ENCODE measurements around the gene SLC25A43. TPM values are rescaled to one million over a fixed set of nuclear protein-coding genes. Genes with fewer than 3 reads are reported as not detected.

The SLC25A43 gene
- total and polyA plus RNA-seq, 2 of the 4 experiments (the other 2 are of a cell fraction) = 12.3 to 12.5 TPM

DNA sequence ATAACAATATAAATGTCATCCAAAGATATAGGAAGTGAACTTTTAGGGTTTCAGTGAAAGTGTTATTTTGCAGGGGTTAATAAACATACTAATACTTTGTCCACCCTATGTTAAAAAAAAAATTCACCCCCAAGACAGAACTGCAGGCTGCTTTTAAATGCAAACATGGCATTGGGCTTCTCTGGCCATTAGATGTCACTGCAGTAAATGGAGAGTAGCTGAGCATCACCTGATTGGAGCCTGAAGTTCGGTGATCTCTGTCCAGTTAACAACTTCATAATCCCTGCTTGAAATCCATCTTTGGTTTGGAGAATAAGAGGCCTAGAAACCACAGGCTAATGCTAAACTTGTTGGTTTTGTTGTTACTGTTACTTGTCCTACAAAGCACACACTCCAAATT lies 18.7 kb downstream of the SLC25A43 start:
- no peak overlapping the region for H2BK120ac ChIP-seq (ENCODE audit: low read depth, low read length)
- intact Hi-C loops (cut with micrococcal nuclease) (no loop called here), dilution Hi-C loops (cut with HindIII; ENCODE audit: low sequenced_read_pairs, unreplicated experiment) (no loop called here), in situ Hi-C loops (cut with MboI; ENCODE audit: low sequenced_read_pairs) (no loop called here)
- H2AK5ac ChIP-seq (ENCODE audit: low read depth, low read length) = no peak overlapping the region
- H2AFZ ChIP-seq (replicated peaks; ENCODE audit: low read length, poor library complexity) = no peak overlapping the region
- no peaks in the 10 kb centered on the region for H3K27me3 ChIP-seq (ENCODE audit: control insufficient read depth, insufficient read depth, low read length)
- H3K27ac ChIP-seq (ENCODE audit: insufficient read depth, low read length) = no peak overlapping the region
- no CpG with 5 or more reads among the region's 1 CpG for WGBS, 2 experiments (ENCODE audit: extremely low coverage in 2 of 2, insufficient read length in 1 of 2)
- no peak overlapping the region for H3K4me2 ChIP-seq (ENCODE audit: low read depth, low read length)
- no peak overlapping the region for H2BK20ac ChIP-seq (ENCODE audit: low read depth, low read length)
- H3K4me3 ChIP-seq (ENCODE audit: insufficient read depth, low read depth, low read length) = no peak overlapping the region
- H4K8ac ChIP-seq (ENCODE audit: low read depth in 2 of 2, low read length in 2 of 2) = no peak overlapping the region
- no peak overlapping the region for H3K56ac ChIP-seq (ENCODE audit: extremely low read depth, insufficient read depth, low read length)
- H4K20me1 ChIP-seq (ENCODE audit: insufficient read depth, low read length) = no peaks in the 10 kb centered on the region
- H4K91ac ChIP-seq (ENCODE audit: insufficient read depth, low read depth, low read length) = no peak overlapping the region
- H4K5ac ChIP-seq (ENCODE audit: low read depth, low read length) = no peak overlapping the region
- H2BK5ac ChIP-seq (ENCODE audit: low read depth, low read length, poor library complexity, severe bottlenecking) = no peak overlapping the region
- H2BK15ac ChIP-seq (ENCODE audit: low read depth, low read length) = no peak overlapping the region
- ChIA-PET POLR2A (ENCODE audit: unreplicated experiment) (no interaction called here), CTCF (no interaction called here)
- TF ChIP-seq, protein P1, sequence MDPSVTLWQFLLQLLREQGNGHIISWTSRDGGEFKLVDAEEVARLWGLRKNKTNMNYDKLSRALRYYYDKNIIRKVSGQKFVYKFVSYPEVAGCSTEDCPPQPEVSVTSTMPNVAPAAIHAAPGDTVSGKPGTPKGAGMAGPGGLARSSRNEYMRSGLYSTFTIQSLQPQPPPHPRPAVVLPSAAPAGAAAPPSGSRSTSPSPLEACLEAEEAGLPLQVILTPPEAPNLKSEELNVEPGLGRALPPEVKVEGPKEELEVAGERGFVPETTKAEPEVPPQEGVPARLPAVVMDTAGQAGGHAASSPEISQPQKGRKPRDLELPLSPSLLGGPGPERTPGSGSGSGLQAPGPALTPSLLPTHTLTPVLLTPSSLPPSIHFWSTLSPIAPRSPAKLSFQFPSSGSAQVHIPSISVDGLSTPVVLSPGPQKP (IDR thresholded peaks at IDR 0.05; ENCODE audit: borderline replicate concordance, low read depth, low read length) = no peak
- TF ChIP-seq MAFK (IDR thresholded peaks at IDR 0.05; ENCODE audit: low read depth, low read length) (no peak), RFX5 (IDR thresholded peaks at IDR 0.05; ENCODE audit: low read depth, low read length) (no peak), SMC3 (IDR thresholded peaks at IDR 0.05; ENCODE audit: low read depth, low read length) (no peak), RAD21 (IDR thresholded peaks at IDR 0.05; ENCODE audit: low read length) (peak; percentile 29; the same call in 1 of the 2 replicates), FOS (IDR thresholded peaks at IDR 0.05; ENCODE audit: low read depth, low read length) (no peak), MXI1 (IDR thresholded peaks at IDR 0.05; ENCODE audit: borderline replicate concordance, low read depth, low read length) (no peak), RCOR1 (IDR thresholded peaks at IDR 0.05; ENCODE audit: insufficient replicate concordance, low read length) (no peak), BHLHE40 (IDR thresholded peaks at IDR 0.05; ENCODE audit: low read depth, low read length) (no peak), NFE2L2 (IDR thresholded peaks at IDR 0.05; ENCODE audit: low read depth, low read length) (no peak), CHD1 (IDR thresholded peaks at IDR 0.05; ENCODE audit: low read depth, low read length) (no peak), MAZ (IDR thresholded peaks at IDR 0.05; ENCODE audit: borderline replicate concordance, low read depth, low read length) (no peak), CEBPB (IDR thresholded peaks at IDR 0.05; ENCODE audit: low read depth, low read length) (no peak), POLR2A (IDR thresholded peaks at IDR 0.05; ENCODE audit: low read depth, low read length) (no peak)
- TF ChIP-seq, protein P2, sequence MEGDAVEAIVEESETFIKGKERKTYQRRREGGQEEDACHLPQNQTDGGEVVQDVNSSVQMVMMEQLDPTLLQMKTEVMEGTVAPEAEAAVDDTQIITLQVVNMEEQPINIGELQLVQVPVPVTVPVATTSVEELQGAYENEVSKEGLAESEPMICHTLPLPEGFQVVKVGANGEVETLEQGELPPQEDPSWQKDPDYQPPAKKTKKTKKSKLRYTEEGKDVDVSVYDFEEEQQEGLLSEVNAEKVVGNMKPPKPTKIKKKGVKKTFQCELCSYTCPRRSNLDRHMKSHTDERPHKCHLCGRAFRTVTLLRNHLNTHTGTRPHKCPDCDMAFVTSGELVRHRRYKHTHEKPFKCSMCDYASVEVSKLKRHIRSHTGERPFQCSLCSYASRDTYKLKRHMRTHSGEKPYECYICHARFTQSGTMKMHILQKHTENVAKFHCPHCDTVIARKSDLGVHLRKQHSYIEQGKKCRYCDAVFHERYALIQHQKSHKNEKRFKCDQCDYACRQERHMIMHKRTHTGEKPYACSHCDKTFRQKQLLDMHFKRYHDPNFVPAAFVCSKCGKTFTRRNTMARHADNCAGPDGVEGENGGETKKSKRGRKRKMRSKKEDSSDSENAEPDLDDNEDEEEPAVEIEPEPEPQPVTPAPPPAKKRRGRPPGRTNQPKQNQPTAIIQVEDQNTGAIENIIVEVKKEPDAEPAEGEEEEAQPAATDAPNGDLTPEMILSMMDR (conservative IDR thresholded peaks at IDR 0.05; ENCODE audit: low read depth, low read length) = peak; percentile 31
- TF ChIP-seq, protein P3, sequence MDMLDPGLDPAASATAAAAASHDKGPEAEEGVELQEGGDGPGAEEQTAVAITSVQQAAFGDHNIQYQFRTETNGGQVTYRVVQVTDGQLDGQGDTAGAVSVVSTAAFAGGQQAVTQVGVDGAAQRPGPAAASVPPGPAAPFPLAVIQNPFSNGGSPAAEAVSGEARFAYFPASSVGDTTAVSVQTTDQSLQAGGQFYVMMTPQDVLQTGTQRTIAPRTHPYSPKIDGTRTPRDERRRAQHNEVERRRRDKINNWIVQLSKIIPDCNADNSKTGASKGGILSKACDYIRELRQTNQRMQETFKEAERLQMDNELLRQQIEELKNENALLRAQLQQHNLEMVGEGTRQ (IDR thresholded peaks at IDR 0.05; ENCODE audit: low read depth, low read length) = no peak
- 0 out of 2 replicates have a peak, but pooled peaks cover 3% of the 10 kb centered on the region for H3K4me1 ChIP-seq (ENCODE audit: control insufficient read depth, insufficient read depth, low read length)
- H3K79me1 ChIP-seq (ENCODE audit: low read depth in 1 of 2, low read length in 2 of 2) = no peaks in the 10 kb centered on the region
- H3K23ac ChIP-seq (ENCODE audit: low read depth, low read length) = no peak overlapping the region
- H3K9me3 ChIP-seq (ENCODE audit: control insufficient read depth, insufficient read depth, low read length) = no peaks in the 10 kb centered on the region
- no peak for DNase-seq
- peaks cover 2% of the 10 kb centered on the region; the same call in 1 of the 2 replicates for H3K36me3 ChIP-seq (ENCODE audit: control insufficient read depth, insufficient read depth, low read length)
- no peak overlapping the region for H3K14ac ChIP-seq (replicated peaks; ENCODE audit: low read depth, low read length)
- H3K4ac ChIP-seq (ENCODE audit: low read depth, low read length) = no peak overlapping the region
- ATAC-seq (ENCODE audit: low read depth) = no peak
- H3K18ac ChIP-seq (ENCODE audit: low read depth, low read length) = no peak overlapping the region
- H3K9me1 ChIP-seq (ENCODE audit: insufficient read depth, low read length) = no peaks in the 10 kb centered on the region; the same call in 1 of the 2 replicates
- H2AK9ac ChIP-seq (replicated peaks; ENCODE audit: low read depth, low read length, poor library complexity) = no peak overlapping the region
- BruUV-seq (replicated peaks) = no TSS peak
- no peak overlapping the region for H3K9ac ChIP-seq (ENCODE audit: low read depth, low read length)
